ENCODE results near the gene NEDD4. TPM values are rescaled to one million over a fixed set of nuclear protein-coding genes. Genes with fewer than 3 reads are reported as not detected.
"Not testable (repeated sequence)": the region's sequence is repeated elsewhere in the genome, so short reads cannot be mapped to it uniquely, and the experiment has no call there.

Gene NEDD4
- total RNA-seq, 4 donors from 2014 or later, result 16.1 to 55.3 (median 26.6) TPM

GRCh38 chr15:56003777-56004176 is 10.4 kb upstream of the NEDD4 start:
- DNase-seq (ENCODE audit: low spot score in 2 of 2); H3K27ac ChIP-seq; H3K9me3 ChIP-seq; H3K27me3 ChIP-seq; H3K36me3 ChIP-seq; H3K4me3 ChIP-seq: not testable (repeated sequence)
- WGBS, result 88% methylated on average over 1 of the region's 1 CpG
- peaks cover 15% of the 10 kb centered on the region for H3K4me1 ChIP-seq

GRCh38 chr15:56003277-56003676 is 9.9 kb upstream of the NEDD4 start:
- not testable (repeated sequence) for H3K36me3 ChIP-seq; DNase-seq (ENCODE audit: low spot score in 2 of 2); H3K9me3 ChIP-seq; H3K27ac ChIP-seq; H3K4me3 ChIP-seq; H3K27me3 ChIP-seq
- peaks cover 16% of the 10 kb centered on the region for H3K4me1 ChIP-seq

- no peak overlapping the region for H3K4me3 ChIP-seq
- peaks cover 19% of the 10 kb centered on the region for H3K4me1 ChIP-seq
- no peak for DNase-seq (ENCODE audit: low spot score in 2 of 2)
- WGBS, result 54% methylated on average over 3 of the region's 3 CpGs
- H3K36me3 ChIP-seq, result no peaks in the 10 kb centered on the region
- TF ChIP-seq POLR2AphosphoS5 (IDR thresholded peaks at IDR 0.05) (no peak), EP300 (IDR thresholded peaks at IDR 0.05) (no peak), CTCF (IDR thresholded peaks at IDR 0.05) (no peak), POLR2A (IDR thresholded peaks at IDR 0.05) (no peak)
- H3K9me3 ChIP-seq, result no peaks in the 10 kb centered on the region
- H3K27me3 ChIP-seq, result no peaks in the 10 kb centered on the region
- H3K27ac ChIP-seq, result peak overlapping the region; percentile 38
Observed at GRCh38 chr15:56001471-56002078, 8.2 kb upstream of the NEDD4 start.

- 44% methylated on average over 1 of the region's 1 CpG for WGBS
- no peaks in the 10 kb centered on the region for H3K27me3 ChIP-seq
- no peaks in the 10 kb centered on the region for H3K36me3 ChIP-seq
- H3K4me3 ChIP-seq, result no peak overlapping the region
- peaks cover 24% of the 10 kb centered on the region for H3K4me1 ChIP-seq
- H3K9me3 ChIP-seq, result no peaks in the 10 kb centered on the region
- no peak for DNase-seq (ENCODE audit: low spot score in 2 of 2)
- H3K27ac ChIP-seq, result peak overlapping the region; percentile 45
- TF ChIP-seq CTCF (IDR thresholded peaks at IDR 0.05), result no peak
- TF ChIP-seq POLR2AphosphoS5 (IDR thresholded peaks at IDR 0.05), result no peak
- no peak for TF ChIP-seq POLR2A (IDR thresholded peaks at IDR 0.05)
- no peak for TF ChIP-seq EP300 (IDR thresholded peaks at IDR 0.05)
Observed at GRCh38 chr15:55999658-56000057, 6.2 kb upstream of the NEDD4 start.

- peaks cover 31% of the 10 kb centered on the region for H3K4me1 ChIP-seq
- no peaks in the 10 kb centered on the region for H3K27me3 ChIP-seq
- H3K36me3 ChIP-seq, result no peaks in the 10 kb centered on the region
- 55% methylated on average over 1 of the region's 1 CpG for WGBS
- no peaks in the 10 kb centered on the region for H3K9me3 ChIP-seq
- TF ChIP-seq POLR2AphosphoS5 (IDR thresholded peaks at IDR 0.05), result no peak
- no peak for TF ChIP-seq CTCF (IDR thresholded peaks at IDR 0.05)
- TF ChIP-seq EP300 (IDR thresholded peaks at IDR 0.05), result no peak
- no peak for TF ChIP-seq POLR2A (IDR thresholded peaks at IDR 0.05)
- H3K4me3 ChIP-seq, result no peak overlapping the region
- H3K27ac ChIP-seq, result peak overlapping the region; percentile 58
- DNase-seq (ENCODE audit: low spot score in 2 of 2), result no peak
Observed at GRCh38 chr15:55998478-55998877, 5.1 kb upstream of the NEDD4 start.

- peak overlapping the region; percentile 94 for H3K27ac ChIP-seq
- 7% methylated on average over 7 of the region's 41 CpGs for WGBS
- H3K27me3 ChIP-seq, result no peaks in the 10 kb centered on the region
- no peaks in the 10 kb centered on the region for H3K9me3 ChIP-seq
- H3K4me1 ChIP-seq, result peaks cover 41% of the 10 kb centered on the region
- no peaks in the 10 kb centered on the region for H3K36me3 ChIP-seq
- no peak for TF ChIP-seq EP300 (IDR thresholded peaks at IDR 0.05)
- TF ChIP-seq POLR2AphosphoS5 (IDR thresholded peaks at IDR 0.05), result no peak
- TF ChIP-seq CTCF (IDR thresholded peaks at IDR 0.05), result no peak
- TF ChIP-seq POLR2A (IDR thresholded peaks at IDR 0.05), result no peak
- peak overlapping the region; percentile 74 for H3K4me3 ChIP-seq
- DNase-seq (ENCODE audit: low spot score in 2 of 2), result no peak
Observed at GRCh38 chr15:55993804-55994560, 570 bp upstream of the NEDD4 start.
